GM06990 (cell line): ENCODE results near the gene C18orf32.
"Not testable (repeated sequence)": the region's sequence is repeated elsewhere in the genome, so short reads cannot be mapped to it uniquely, and the experiment has no call there.

Experiments used
- DNase-seq: peaks from one replicate; pipeline ENCODE4 v3.0.0-alpha.2; 2011; ENCODE audit not compliant: insufficient read length; ENCODE audit errors: extremely low read depth
- H3K27me3 ChIP-seq: replicated peaks from 2 replicates; pipeline ENCODE4 v1.6.0; 2011; ENCODE audit warnings: low read length; ENCODE audit not compliant: control insufficient read depth, insufficient read depth
- H3K36me3 ChIP-seq: 2 replicates; pipeline ENCODE4 v1.5.1; 2011; ENCODE audit warnings: low read length; ENCODE audit not compliant: control insufficient read depth, insufficient read depth
- H3K4me3 ChIP-seq: replicated peaks from 2 replicates; pipeline ENCODE4 v1.5.1; 2011; ENCODE audit warnings: low read depth, mild to moderate bottlenecking, control low read depth, low read length
- CTCF ChIP-seq: IDR thresholded peaks from 2 replicates; pipeline ENCODE4 v1.5.1; 2011; ENCODE audit warnings: low read length, control low read depth, mild to moderate bottlenecking, inconsistent platforms; ENCODE audit not compliant: insufficient read depth, poor library complexity, severe bottlenecking

The C18orf32 gene

GRCh38 chr18:49525981-49526380 lies 38.9 kb upstream of the C18orf32 start:
- DNase-seq, result no peak
- no peak for TF ChIP-seq CTCF

GRCh38 chr18:49524951-49525350 lies 37.9 kb upstream of the C18orf32 start:
- no peaks in the 10 kb centered on the region for H3K27me3 ChIP-seq

More at GRCh38 chr18:49525981-49526380, 38.9 kb upstream of the C18orf32 start:
- H3K36me3 ChIP-seq, result no peaks in the 10 kb centered on the region
- H3K4me3 ChIP-seq, result no peak overlapping the region
- H3K27me3 ChIP-seq, result no peaks in the 10 kb centered on the region

GRCh38 chr18:49524349-49524748 lies 37.3 kb upstream of the C18orf32 start:
- H3K36me3 ChIP-seq, result no peaks in the 10 kb centered on the region
- no peak for TF ChIP-seq CTCF
- DNase-seq, result no peak
- no peaks in the 10 kb centered on the region for H3K27me3 ChIP-seq
- no peak overlapping the region for H3K4me3 ChIP-seq

More at GRCh38 chr18:49524951-49525350, 37.9 kb upstream of the C18orf32 start:
- DNase-seq, result no peak
- Histone ChIP-seq H3K36me3 (no peaks in the 10 kb centered on the region), H3K4me3 (no peak overlapping the region)
- no peak for TF ChIP-seq CTCF

- not testable (repeated sequence) for DNase-seq, H3K4me3 ChIP-seq, H3K27me3 ChIP-seq, H3K36me3 ChIP-seq
Observed at GRCh38 chr18:49523580-49524093, 36.6 kb upstream of the C18orf32 start.

GRCh38 chr18:49521216-49521835 lies 34.3 kb upstream of the C18orf32 start:
- Histone ChIP-seq H3K27me3 (no peaks in the 10 kb centered on the region), H3K4me3 (no peak overlapping the region), H3K36me3 (no peaks in the 10 kb centered on the region)
- TF ChIP-seq CTCF, result no peak
- no peak for DNase-seq

- no peak for TF ChIP-seq CTCF
- no peak for DNase-seq
Observed at GRCh38 chr18:49520661-49521145, 33.7 kb upstream of the C18orf32 start.

More at GRCh38 chr18:49520661-49521145, 33.7 kb upstream of the C18orf32 start:
- Histone ChIP-seq H3K36me3 (no peaks in the 10 kb centered on the region), H3K4me3 (no peak overlapping the region), H3K27me3 (no peaks in the 10 kb centered on the region)
